Effector CD8-positive, alpha-beta T cell (primary cell): ENCODE data around the gene CATSPER1.

Source experiments
- DNase-seq: peaks from one replicate; lab custom pipeline; 2025; lab: John Stamatoyannopoulos, UW

The CATSPER1 gene

GRCh38 chr11:65968600-65969482 lies 57.4 kb downstream of the CATSPER1 start:
- no peak for DNase-seq

DNA sequence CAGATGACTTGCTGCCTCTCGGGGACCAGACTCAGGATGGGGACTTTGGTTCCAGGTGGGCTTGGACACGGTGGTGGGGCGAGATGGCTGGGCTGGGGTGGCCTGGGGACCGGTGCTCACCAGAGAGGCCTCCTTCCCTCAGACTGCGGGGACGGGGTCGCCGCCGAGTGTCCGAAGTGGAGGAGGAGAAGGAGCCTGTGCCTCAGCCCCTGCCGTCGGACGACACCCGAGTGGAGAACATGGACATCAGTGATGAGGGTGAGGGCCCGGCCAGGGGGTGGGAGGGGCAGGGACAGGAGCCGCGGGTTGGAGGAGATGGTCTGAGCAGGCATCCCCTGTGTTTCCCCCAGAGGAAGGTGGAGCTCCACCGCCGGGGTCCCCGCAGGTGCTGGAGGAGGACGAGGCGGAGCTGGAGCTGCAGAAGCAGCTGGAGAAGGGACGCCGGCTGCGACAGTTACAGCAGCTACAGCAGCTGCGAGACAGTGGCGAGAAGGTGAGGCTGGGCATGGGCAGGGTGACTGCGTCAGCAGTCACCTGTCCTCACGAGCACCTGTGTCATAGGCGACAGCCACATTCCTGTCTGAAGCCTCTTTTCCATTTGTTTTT lies 58.8 kb downstream of the CATSPER1 start:
- DNase-seq: no peak
